HepG2 (cell line): ENCODE data around the gene PPCDC. TPM values are rescaled to one million over a fixed set of nuclear protein-coding genes. Genes with fewer than 3 reads are reported as not detected.
A peak's percentile ranks its signal among the peaks of the same experiment; 100 is the strongest.

Experiments used
- ARHGAP35 ChIP-seq: sonication (generic); formaldehyde crosslinking; IDR thresholded peaks from 2 replicates; pipeline ENCODE4 v1.9.0; 2022; ENCODE audit warnings: mild to moderate bottlenecking, inconsistent platforms, moderate library complexity, missing genetic modification reagents, borderline replicate concordance
- ETV5 ChIP-seq: IDR thresholded peaks from 2 replicates; pipeline ENCODE4 v1.6.1; 2018; ENCODE audit warnings: missing biosample characterization, missing genetic modification reagents, inconsistent platforms, borderline replicate concordance
- HCFC1 ChIP-seq: fragments of 150-350 bp; IDR thresholded peaks from 2 replicates; pipeline ENCODE4 v1.6.1; 2014; ENCODE audit warnings: low read depth, low read length
- KLF15 ChIP-seq: sonication (generic); formaldehyde crosslinking; IDR thresholded peaks from 2 replicates; pipeline ENCODE4 v1.8.1; 2023; ENCODE audit warnings: borderline replicate concordance, mild to moderate bottlenecking, inconsistent platforms, missing genetic modification reagents, mixed read lengths
- MEF2D ChIP-seq: sonication (generic); formaldehyde crosslinking; IDR thresholded peaks from 2 replicates; pipeline ENCODE4 v1.5.1; 2020; ENCODE audit warnings: mild to moderate bottlenecking, missing genetic modification reagents
- NCOA2 ChIP-seq: sonication (generic); formaldehyde crosslinking; IDR thresholded peaks from 2 replicates; pipeline ENCODE4 v1.8.0; 2022; ENCODE audit warnings: inconsistent platforms
- SP1 ChIP-seq, 2 experiments: fragments of 450-650 bp in 1 of 2; sonication (generic) in 1 of 2; formaldehyde crosslinking in 1 of 2; IDR thresholded peaks; 2 replicates each; pipeline versions ENCODE4 v1.4.0 to v1.6.1; 2016 to 2020; ENCODE audit warnings: missing genetic modification reagents in 1 of 2
- SP5 ChIP-seq: IDR thresholded peaks from 2 replicates; pipeline ENCODE4 v1.6.1; 2016; ENCODE audit warnings: low read depth, borderline replicate concordance
- ZNF124 ChIP-seq: sonication (generic); formaldehyde crosslinking; IDR thresholded peaks from 2 replicates; pipeline ENCODE4 v1.4.0; 2020; ENCODE audit warnings: missing genetic modification reagents
- ZNF136 ChIP-seq: sonication (generic); formaldehyde crosslinking; IDR thresholded peaks from 2 replicates; pipeline ENCODE4 v1.8.1; 2022; ENCODE audit warnings: low read depth, mild to moderate bottlenecking, moderate library complexity, missing genetic modification reagents
- ZNF292 ChIP-seq: sonication (generic); formaldehyde crosslinking; IDR thresholded peaks from 2 replicates; pipeline ENCODE4 v1.8.1; 2022; ENCODE audit warnings: mild to moderate bottlenecking, low read depth, missing genetic modification reagents, borderline replicate concordance
- ZNF326 ChIP-seq: sonication (generic); formaldehyde crosslinking; IDR thresholded peaks from 2 replicates; pipeline ENCODE4 v1.4.0; 2020; ENCODE audit warnings: missing genetic modification reagents, borderline replicate concordance
- ZNF784 ChIP-seq: sonication (generic); formaldehyde crosslinking; IDR thresholded peaks from 2 replicates; pipeline ENCODE4 v1.5.1; 2020; ENCODE audit warnings: missing genetic modification reagents, mild to moderate bottlenecking, borderline replicate concordance
- polyA plus RNA-seq, 8 experiments: library from polyadenylated mRNA; depleted of rRNA in 3 of 8; stranded (reverse) in 7 of 8; unstranded in 1 of 8; fragments of >200 nt; fragmentation: Illumina TruSeq in 4 of 8; extraction: Trizol in 4 of 8; gene quantifications; 2 replicates each; pipeline versions ENCODE4 v1.2.1 to v1.2.3, GENCODE V29; 2011 to 2016; ENCODE audit warnings: low read depth in 4 of 8, missing spikeins in 1 of 8, mixed read lengths in 1 of 8; ENCODE audit not compliant: insufficient read depth in 1 of 8
- total RNA-seq, 5 experiments: library from RNA; depleted of rRNA; stranded (reverse); fragments of >200 nt; fragmentation: Illumina TruSeq; extraction: Trizol; gene quantifications; 2 replicates each; pipeline ENCODE4 v1.2.3, GENCODE V29; 2016; ENCODE audit warnings: low read depth in 1 of 5
- TF ChIP-seq, protein P1 (sequence below): sonication (generic); formaldehyde crosslinking; IDR thresholded peaks from 2 replicates; pipeline ENCODE4 v1.8.0; 2022; ENCODE audit warnings: mild to moderate bottlenecking, missing genetic modification reagents; ENCODE audit not compliant: insufficient replicate concordance
- TF ChIP-seq, protein P2 (sequence below): sonication (generic); formaldehyde crosslinking; IDR thresholded peaks from 2 replicates; pipeline ENCODE4 v1.4.0; 2020; ENCODE audit warnings: missing genetic modification reagents, mild to moderate bottlenecking, borderline replicate concordance
- TF ChIP-seq, protein P3 (sequence below): sonication (generic); formaldehyde crosslinking; IDR thresholded peaks from 2 replicates; pipeline ENCODE4 v1.4.0; 2020; ENCODE audit warnings: missing genetic modification reagents, borderline replicate concordance
- TF ChIP-seq, protein P4 (sequence below): sonication (generic); formaldehyde crosslinking; conservative IDR thresholded peaks from 2 replicates; pipeline ENCODE4 v1.4.0; 2020; ENCODE audit warnings: missing genetic modification reagents

The PPCDC gene
- total and polyA plus RNA-seq, 2 of the 13 experiments (the other 11 are each of a cell fraction or from before 2014, with no cell fraction given), result 12.3 to 12.8 TPM

DNA sequence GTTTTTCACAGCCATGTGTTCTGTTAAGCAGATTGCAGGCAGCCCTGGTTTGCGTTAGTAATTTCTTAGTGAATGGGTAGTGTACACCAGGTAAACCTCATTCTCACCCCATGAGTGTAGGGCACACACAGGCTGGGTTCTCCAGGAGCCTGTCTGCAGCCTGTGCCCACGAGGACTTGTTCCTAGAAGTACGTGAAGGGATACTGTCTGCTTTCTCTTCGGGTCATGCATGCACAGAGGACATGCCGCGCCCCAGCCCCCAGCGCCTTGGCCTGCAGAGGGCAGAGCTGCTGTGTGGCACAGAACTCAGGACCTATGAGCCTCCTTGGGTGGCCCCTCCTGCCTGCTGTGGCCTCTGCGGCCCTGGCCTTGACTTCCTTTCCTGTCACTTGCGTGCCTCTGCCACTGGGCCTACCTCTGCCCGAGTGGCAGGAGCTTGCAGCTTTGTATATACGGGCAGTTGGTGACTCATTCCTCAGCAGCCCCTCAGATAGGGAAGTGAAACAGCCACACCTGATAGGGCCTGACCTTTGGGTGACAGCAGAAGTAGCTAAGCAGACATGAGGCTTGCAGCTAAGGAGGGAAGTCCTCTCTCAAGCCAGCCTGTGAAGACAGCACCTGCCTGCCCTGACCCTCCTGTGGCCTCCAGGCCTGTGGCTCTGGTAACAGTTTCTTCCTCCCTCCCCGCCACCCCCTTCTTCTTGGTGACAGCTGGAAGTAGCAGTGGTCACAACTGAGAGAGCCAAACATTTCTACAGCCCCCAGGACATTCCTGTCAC, 19.5 kb downstream of the PPCDC start (continued):
- TF ChIP-seq ZNF784 (CRISPR knock-in tag) (no peak; the same call in 1 of the 2 replicates), SP5 (CRISPR knock-in tag) (peak; percentile 15; the same call in 1 of the 2 replicates), KLF15 (CRISPR knock-in tag) (no peak), MEF2D (CRISPR knock-in tag) (no peak; the same call in 1 of the 2 replicates), ZNF124 (0 out of 2 replicates have a peak, but pooled peaks have one; percentile 39), ARHGAP35 (CRISPR knock-in tag) (no peak), NCOA2 (peak; percentile 82), HCFC1 (no peak), ZNF292 (CRISPR knock-in tag) (peak; percentile 88), SP1 (IDR thresholded peaks at IDR 0.05) (no peak), SP1 (CRISPR knock-in tag; IDR thresholded peaks at IDR 0.05) (0 out of 2 replicates have a peak, but pooled peaks have one; percentile 47), ETV5 (peak; percentile 88), ZNF136 (CRISPR knock-in tag) (no peak; the same call in 1 of the 2 replicates), ZNF326 (CRISPR knock-in tag) (no peak)
- TF ChIP-seq, protein P1, sequence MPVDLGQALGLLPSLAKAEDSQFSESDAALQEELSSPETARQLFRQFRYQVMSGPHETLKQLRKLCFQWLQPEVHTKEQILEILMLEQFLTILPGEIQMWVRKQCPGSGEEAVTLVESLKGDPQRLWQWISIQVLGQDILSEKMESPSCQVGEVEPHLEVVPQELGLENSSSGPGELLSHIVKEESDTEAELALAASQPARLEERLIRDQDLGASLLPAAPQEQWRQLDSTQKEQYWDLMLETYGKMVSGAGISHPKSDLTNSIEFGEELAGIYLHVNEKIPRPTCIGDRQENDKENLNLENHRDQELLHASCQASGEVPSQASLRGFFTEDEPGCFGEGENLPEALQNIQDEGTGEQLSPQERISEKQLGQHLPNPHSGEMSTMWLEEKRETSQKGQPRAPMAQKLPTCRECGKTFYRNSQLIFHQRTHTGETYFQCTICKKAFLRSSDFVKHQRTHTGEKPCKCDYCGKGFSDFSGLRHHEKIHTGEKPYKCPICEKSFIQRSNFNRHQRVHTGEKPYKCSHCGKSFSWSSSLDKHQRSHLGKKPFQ (CRISPR knock-in tag), result peak; percentile 83
- TF ChIP-seq, protein P2, sequence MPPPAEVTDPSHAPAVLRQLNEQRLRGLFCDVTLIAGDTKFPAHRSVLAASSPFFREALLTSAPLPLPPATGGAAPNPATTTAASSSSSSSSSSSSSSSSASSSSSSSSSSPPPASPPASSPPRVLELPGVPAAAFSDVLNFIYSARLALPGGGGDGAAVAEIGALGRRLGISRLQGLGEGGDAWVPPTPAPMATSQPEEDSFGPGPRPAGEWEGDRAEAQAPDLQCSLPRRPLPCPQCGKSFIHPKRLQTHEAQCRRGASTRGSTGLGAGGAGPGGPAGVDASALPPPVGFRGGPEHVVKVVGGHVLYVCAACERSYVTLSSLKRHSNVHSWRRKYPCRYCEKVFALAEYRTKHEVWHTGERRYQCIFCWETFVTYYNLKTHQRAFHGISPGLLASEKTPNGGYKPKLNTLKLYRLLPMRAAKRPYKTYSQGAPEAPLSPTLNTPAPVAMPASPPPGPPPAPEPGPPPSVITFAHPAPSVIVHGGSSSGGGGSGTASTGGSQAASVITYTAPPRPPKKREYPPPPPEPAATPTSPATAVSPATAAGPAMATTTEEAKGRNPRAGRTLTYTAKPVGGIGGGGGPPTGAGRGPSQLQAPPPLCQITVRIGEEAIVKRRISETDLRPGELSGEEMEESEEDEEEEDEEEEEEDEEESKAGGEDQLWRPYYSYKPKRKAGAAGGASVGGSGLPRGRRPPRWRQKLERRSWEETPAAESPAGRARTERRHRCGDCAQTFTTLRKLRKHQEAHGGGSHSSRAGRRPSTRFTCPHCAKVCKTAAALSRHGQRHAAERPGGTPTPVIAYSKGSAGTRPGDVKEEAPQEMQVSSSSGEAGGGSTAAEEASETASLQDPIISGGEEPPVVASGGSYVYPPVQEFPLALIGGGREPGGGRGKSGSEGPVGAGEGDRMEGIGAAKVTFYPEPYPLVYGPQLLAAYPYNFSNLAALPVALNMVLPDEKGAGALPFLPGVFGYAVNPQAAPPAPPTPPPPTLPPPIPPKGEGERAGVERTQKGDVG (CRISPR knock-in tag), result no peak
- TF ChIP-seq, protein P3, sequence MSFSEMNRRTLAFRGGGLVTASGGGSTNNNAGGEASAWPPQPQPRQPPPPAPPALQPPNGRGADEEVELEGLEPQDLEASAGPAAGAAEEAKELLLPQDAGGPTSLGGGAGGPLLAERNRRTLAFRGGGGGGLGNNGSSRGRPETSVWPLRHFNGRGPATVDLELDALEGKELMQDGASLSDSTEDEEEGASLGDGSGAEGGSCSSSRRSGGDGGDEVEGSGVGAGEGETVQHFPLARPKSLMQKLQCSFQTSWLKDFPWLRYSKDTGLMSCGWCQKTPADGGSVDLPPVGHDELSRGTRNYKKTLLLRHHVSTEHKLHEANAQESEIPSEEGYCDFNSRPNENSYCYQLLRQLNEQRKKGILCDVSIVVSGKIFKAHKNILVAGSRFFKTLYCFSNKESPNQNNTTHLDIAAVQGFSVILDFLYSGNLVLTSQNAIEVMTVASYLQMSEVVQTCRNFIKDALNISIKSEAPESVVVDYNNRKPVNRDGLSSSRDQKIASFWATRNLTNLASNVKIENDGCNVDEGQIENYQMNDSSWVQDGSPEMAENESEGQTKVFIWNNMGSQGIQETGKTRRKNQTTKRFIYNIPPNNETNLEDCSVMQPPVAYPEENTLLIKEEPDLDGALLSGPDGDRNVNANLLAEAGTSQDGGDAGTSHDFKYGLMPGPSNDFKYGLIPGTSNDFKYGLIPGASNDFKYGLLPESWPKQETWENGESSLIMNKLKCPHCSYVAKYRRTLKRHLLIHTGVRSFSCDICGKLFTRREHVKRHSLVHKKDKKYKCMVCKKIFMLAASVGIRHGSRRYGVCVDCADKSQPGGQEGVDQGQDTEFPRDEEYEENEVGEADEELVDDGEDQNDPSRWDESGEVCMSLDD (CRISPR knock-in tag), result no peak
- TF ChIP-seq, protein P4, sequence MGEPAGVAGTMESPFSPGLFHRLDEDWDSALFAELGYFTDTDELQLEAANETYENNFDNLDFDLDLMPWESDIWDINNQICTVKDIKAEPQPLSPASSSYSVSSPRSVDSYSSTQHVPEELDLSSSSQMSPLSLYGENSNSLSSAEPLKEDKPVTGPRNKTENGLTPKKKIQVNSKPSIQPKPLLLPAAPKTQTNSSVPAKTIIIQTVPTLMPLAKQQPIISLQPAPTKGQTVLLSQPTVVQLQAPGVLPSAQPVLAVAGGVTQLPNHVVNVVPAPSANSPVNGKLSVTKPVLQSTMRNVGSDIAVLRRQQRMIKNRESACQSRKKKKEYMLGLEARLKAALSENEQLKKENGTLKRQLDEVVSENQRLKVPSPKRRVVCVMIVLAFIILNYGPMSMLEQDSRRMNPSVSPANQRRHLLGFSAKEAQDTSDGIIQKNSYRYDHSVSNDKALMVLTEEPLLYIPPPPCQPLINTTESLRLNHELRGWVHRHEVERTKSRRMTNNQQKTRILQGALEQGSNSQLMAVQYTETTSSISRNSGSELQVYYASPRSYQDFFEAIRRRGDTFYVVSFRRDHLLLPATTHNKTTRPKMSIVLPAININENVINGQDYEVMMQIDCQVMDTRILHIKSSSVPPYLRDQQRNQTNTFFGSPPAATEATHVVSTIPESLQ (CRISPR knock-in tag), result no peak
